GM23248 (cell line): ENCODE data around the gene GPANK1.

Source experiments
- EZH2 ChIP-seq: fragments of 200-600 bp; sonication (generic); IDR thresholded peaks from 2 replicates; pipeline ENCODE4 v1.6.1; 2018; ENCODE audit warnings: antibody characterized with exemption, mild to moderate bottlenecking; ENCODE audit not compliant: insufficient read depth, poor library complexity, severe bottlenecking
- EZH2phosphoT487 ChIP-seq: fragments of 200-600 bp; sonication (generic); IDR thresholded peaks from 2 replicates; pipeline ENCODE4 v1.6.1; 2018; ENCODE audit warnings: antibody characterized with exemption, moderate library complexity, mild to moderate bottlenecking, low read depth; ENCODE audit not compliant: insufficient read depth

DNA sequence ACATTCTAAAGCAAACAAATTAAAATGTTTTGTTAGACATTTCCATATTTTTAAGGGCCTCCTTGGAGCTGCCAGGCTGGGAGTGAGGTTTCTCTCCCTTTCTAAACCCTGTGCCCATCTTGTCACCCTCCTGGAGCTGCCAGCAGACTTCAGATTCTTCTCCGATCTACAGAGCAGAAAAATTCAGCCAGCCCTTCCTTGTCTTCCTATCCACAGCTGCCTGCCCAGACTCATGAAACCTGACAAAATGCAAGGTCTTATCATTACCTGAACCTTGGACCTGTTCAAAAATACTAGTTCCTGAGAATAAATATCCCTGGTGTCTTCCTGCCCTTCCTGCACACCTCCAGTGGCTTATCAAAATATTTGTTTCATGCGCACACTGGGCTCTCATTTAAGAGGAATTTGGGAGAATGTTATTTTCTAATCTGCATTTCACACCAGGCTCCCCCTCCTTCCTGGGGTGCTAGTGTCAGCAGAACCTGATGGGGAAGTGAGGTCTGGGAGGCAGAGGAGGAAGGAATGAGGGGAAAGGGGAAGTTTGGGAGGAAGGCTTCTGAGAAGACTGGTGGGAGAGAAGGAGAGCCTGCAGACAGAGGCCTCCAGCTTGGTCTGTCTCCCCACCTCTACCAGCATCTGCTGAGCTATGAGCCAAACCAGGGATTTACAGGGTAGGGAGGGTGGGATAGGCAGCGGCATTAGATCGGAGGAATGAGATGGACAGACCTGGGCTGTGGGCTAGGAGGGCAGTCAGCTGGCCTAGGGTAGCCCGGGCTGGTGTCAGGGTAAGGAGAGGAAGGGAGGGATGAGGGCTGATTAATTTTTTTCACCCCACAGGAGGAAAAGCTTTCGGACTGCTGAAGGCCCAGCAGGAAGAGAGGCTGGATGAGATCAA is 49.9 kb downstream of the GPANK1 start, which contains the start of gene AIF1:
- no peak for TF ChIP-seq EZH2
- no peak for TF ChIP-seq EZH2phosphoT487
